Measurements from ENCODE around the gene DSCAM.

DNA sequence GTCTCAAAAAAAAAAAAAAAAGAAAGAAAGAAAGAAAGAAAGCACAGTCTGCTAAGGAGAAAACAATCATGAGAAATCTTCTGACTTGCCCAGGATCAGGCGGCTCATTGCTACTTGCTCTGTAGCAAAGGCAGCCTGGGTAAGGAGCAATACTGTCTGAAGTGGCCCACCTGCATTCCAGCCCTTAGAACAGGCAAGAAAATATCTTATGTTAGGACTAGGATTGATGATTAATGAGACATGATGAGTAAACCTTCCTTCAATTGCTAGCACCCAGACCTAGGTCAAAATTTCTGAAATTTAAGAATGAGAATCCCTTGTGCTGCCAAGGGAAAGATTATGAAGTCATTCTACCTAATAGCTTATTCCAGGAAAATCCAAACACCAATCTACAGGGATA is 140.8 kb downstream of the DSCAM start:
- TF ChIP-seq POLR2A (IDR thresholded peaks at IDR 0.05): no peak
- no peak for TF ChIP-seq CTCF (IDR thresholded peaks at IDR 0.05)
- TF ChIP-seq POLR2AphosphoS5 (IDR thresholded peaks at IDR 0.05): no peak

Measured in gastroesophageal sphincter (tissue), 3 donors.